Bronchial epithelial cell (primary cell): ENCODE measurements around the gene LAMA4. TPM values are rescaled to one million over a fixed set of nuclear protein-coding genes. Genes with fewer than 3 reads are reported as not detected.

Source experiments
- DNase-seq: peaks from one replicate; pipeline ENCODE4 v3.0.0-alpha.2; 2010; ENCODE audit warnings: low read depth
- FAIRE-seq: peaks from 2 replicates; lab custom pipeline; 2011; peaks lifted over from hg19 to GRCh38; lab: Jason Lieb, UNC
- H3K27me3 ChIP-seq: 2 replicates; pipeline ENCODE4 v1.5.1; 2011; ENCODE audit warnings: low read length; ENCODE audit not compliant: control insufficient read depth, insufficient read depth
- H3K36me3 ChIP-seq: 2 replicates; pipeline ENCODE4 v1.5.1; 2011; ENCODE audit warnings: low read length; ENCODE audit not compliant: control insufficient read depth, insufficient read depth
- H3K4me3 ChIP-seq: 2 replicates; pipeline ENCODE4 v1.5.1; 2011; ENCODE audit warnings: mild to moderate bottlenecking, low read depth, low read length, control low read depth
- total RNA-seq: library from RNA; depleted of rRNA; stranded (reverse); fragments of >200 nt; gene quantifications from 2 replicates; pipeline ENCODE4 v1.2.1, GENCODE V29; 2014
- TF ChIP-seq, protein P1 (sequence below): IDR thresholded peaks from 2 replicates; pipeline ENCODE4 v1.5.1; 2011; ENCODE audit warnings: mild to moderate bottlenecking, moderate library complexity, low read length, control low read depth, inconsistent platforms; ENCODE audit not compliant: insufficient read depth, severe bottlenecking

Gene LAMA4
- total RNA-seq, 1 donor from 2014 or later = 5.5 TPM

DNA sequence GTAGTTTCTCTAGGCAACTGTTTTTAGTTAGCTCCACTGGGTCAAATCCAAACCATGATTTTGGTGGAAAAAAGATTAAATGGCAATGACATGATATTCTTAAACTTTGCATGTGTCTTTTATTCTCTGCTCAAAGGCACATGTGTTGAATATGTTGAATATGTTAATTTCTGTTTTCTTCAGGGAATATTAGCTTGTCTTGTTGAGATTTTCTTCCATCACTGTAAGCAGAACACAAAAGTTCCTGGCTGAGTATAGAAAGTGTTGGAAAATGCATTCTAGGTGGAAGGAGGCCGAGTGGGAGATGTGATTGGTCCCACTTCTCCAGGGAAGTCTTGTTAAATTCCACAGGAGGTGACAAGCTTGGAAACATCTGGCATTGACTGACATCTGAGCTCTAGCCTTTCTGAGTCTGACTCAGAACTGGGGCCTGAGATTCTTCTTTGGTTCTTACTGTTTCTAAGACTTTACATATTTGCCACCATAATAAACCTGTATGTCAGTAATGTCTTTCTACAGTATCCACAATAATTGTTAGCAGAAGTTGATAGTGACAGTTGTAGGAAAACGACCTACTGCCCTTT, 81.1 kb downstream of the LAMA4 start:
- DNase-seq (no peak), FAIRE-seq (no peak)
- no peak overlapping the region for H3K4me3 ChIP-seq
- no peaks in the 10 kb centered on the region for H3K36me3 ChIP-seq
- TF ChIP-seq, protein P1, sequence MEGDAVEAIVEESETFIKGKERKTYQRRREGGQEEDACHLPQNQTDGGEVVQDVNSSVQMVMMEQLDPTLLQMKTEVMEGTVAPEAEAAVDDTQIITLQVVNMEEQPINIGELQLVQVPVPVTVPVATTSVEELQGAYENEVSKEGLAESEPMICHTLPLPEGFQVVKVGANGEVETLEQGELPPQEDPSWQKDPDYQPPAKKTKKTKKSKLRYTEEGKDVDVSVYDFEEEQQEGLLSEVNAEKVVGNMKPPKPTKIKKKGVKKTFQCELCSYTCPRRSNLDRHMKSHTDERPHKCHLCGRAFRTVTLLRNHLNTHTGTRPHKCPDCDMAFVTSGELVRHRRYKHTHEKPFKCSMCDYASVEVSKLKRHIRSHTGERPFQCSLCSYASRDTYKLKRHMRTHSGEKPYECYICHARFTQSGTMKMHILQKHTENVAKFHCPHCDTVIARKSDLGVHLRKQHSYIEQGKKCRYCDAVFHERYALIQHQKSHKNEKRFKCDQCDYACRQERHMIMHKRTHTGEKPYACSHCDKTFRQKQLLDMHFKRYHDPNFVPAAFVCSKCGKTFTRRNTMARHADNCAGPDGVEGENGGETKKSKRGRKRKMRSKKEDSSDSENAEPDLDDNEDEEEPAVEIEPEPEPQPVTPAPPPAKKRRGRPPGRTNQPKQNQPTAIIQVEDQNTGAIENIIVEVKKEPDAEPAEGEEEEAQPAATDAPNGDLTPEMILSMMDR = no peak
- H3K27me3 ChIP-seq = no peaks in the 10 kb centered on the region

DNA sequence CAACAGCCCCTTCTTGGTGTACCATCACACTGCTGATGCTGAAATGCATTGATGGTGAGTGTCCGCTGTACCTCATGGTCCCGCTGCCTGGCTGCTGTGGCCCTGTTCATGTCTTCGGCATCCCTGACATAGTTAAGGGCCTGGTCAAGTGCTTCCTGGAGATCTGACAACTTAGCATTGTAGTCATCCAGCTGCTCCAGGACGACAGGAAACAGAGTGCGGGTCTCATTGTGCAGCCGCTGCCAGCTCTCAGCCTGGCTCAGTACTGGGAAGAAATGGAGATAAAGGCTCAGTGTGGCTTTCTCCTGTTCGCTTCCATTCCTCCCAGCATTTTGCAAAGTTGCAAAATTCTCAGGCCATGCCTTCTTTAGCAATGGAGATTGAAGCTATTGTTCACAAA, 81.8 kb downstream of the LAMA4 start:
- H3K36me3 ChIP-seq = no peaks in the 10 kb centered on the region
- no peak overlapping the region for H3K4me3 ChIP-seq
- TF ChIP-seq, protein P1 = no peak
- FAIRE-seq (no peak), DNase-seq (no peak)
- no peaks in the 10 kb centered on the region for H3K27me3 ChIP-seq

DNA sequence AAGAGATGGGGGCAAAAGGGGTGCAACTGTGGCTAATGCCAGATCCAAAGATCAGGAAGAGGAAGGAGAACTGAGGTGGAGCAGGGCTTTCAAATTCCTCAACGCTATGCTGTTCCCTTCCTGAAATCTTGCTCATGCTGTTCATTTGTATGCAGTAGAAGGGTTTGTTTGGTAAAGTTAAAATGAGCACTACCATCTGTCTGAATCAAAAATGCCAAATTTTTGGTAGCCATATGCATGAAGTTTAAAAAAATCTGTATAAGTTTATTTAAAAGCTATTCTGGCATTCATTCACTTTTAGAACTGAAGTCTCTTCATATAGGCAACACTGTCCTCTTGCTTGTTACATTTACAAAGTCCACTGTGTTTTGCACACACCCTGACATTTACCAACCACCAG, 84.8 kb downstream of the LAMA4 start:
- Histone ChIP-seq H3K36me3 (no peaks in the 10 kb centered on the region), H3K27me3 (peaks cover 2% of the 10 kb centered on the region), H3K4me3 (no peak overlapping the region)
- DNase-seq = no peak
- TF ChIP-seq, protein P1 = no peak
- no peak for FAIRE-seq

DNA sequence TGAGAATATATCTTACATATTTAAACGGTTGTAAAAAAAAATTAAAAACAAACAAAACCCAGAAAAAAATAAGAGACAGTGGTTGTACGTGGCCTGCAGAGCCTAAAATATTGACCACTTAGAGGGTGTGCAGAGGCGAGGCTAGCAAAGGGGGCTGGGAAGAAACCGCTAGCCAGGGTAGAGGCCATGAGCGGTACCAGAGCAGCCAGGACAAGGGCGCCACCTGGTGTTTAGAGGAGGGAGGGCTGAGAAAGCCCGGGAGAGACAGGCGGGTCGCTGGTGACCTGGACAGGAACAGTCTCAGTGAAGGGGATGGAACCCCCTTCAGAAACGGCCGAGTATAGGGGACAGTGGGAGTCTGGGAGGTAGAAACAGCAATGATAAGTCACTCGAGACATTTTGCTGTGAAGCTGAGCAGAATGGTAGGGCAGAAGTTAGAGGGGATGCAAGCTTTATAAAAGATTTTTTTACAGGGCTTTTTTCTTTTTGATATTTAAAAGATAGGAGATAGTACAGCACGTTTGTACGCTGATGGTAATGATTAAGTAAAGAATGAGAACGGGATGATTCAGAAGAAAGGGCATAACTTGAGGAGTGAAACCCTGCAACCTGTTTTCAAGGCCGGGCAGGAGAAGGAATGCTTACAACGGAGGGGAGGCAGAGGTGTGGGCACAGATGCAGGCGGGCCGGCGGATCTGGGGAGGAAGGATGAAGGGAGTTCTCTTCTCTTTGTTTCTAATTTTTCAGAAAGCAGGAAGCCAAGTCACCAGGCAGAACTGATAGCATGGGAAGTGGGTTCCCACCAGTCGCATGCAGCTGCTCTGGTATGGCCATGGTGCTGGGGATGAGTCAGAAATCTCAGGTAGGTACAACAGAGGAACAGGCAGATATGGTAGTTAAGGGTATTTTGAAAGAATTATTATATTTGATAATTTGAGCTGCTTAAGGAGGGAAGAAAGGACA, 90.8 kb downstream of the LAMA4 start:
- H3K36me3 ChIP-seq = no peaks in the 10 kb centered on the region
- no peak overlapping the region for H3K4me3 ChIP-seq
- TF ChIP-seq, protein P1 = peak; percentile 96
- DNase-seq = peak; percentile 36
- H3K27me3 ChIP-seq = peaks cover 4% of the 10 kb centered on the region
- FAIRE-seq = no peak

DNA sequence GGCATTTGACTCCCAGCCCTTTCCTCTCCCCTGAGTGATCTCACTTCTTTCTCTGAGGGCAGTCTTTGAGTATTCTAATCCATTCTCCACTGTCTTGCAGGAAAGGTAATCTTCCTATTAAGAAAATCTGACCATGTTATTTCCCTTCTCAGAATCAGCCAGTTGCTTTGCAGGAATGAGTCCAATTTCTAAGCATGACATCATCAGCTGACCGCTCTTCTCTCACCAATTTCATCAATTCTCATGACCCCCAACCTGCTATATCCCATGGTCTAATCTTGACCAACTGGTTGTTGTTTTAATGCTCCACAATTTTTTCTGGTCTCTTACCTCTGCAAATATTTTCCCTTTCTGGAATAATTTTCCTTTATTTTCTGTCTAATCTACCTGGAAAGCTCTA, 93.6 kb downstream of the LAMA4 start:
- Histone ChIP-seq H3K27me3 (peaks cover 2% of the 10 kb centered on the region), H3K36me3 (no peaks in the 10 kb centered on the region), H3K4me3 (no peak overlapping the region)
- FAIRE-seq = no peak
- TF ChIP-seq, protein P1 = no peak
- DNase-seq = no peak
